Fibroblast of pulmonary artery (primary cell): ENCODE data around the gene MAP4K4.

Source experiments
- DNase-seq: peaks from one replicate; pipeline ENCODE4 v3.0.0-alpha.2; 2010; ENCODE audit warnings: low read depth
- H3K4me3 ChIP-seq: replicated peaks from 2 replicates; pipeline ENCODE4 v1.5.1; 2011; ENCODE audit warnings: low read depth, mild to moderate bottlenecking, control low read depth, low read length, moderate library complexity
- CTCF ChIP-seq: IDR thresholded peaks from 2 replicates; pipeline ENCODE4 v1.5.1; 2011; ENCODE audit warnings: mild to moderate bottlenecking, control low read depth, low read length, inconsistent platforms; ENCODE audit errors: missing control alignments

Gene MAP4K4

GRCh38 chr2:101795033-101795432, 97.5 kb downstream of the MAP4K4 start:
- DNase-seq = no peak
- no peak overlapping the region for H3K4me3 ChIP-seq
- TF ChIP-seq CTCF = no peak

DNA sequence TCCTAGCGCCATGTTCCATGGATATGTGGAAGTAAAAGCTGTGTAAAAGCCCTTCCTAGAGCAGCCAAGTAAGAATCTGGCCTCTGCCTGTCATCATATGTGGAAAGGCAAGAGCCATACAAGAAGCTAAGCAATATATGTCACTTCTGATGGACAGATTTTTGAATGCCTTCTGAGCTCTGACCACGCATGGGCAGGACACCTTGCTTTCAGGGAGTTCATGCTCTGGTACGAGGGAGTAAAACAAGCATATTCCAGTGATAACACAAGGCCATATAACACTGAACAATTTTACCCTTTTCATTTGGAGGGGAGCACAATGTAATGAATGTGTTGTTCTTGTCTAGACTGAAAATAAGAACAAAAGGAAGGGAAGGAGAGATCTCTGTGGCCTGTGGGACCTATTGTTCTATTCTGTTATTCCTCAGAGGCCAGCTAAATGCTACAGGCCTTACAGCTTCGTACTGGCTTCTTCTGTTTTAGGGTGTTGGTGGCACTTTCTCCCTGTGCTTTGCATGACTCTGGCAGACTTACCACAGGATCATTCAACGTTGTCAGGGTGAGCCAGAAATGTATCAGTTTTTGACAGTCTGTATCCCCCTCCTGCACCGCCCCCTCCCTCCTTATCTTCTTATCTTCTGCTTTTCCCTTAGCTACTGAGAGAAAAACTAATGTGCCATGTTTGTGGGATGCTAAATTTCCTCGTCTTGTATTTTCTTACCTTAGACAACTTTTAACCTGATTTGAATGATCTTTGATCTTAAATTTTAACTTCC, 99.5 kb downstream of the MAP4K4 start:
- no peak overlapping the region for H3K4me3 ChIP-seq
- no peak for DNase-seq
- TF ChIP-seq CTCF = no peak

GRCh38 chr2:101801496-101801895, 104.0 kb downstream of the MAP4K4 start:
- DNase-seq = no peak
- TF ChIP-seq CTCF = no peak
- H3K4me3 ChIP-seq = no peak overlapping the region

- TF ChIP-seq CTCF = no peak
- no peak for DNase-seq
- no peak overlapping the region for H3K4me3 ChIP-seq
Measured at GRCh38 chr2:101802329-101802728, 104.8 kb downstream of the MAP4K4 start.

GRCh38 chr2:101803128-101803527, 105.6 kb downstream of the MAP4K4 start:
- H3K4me3 ChIP-seq = no peak overlapping the region
- TF ChIP-seq CTCF = no peak
- peak; percentile 60 for DNase-seq

DNA sequence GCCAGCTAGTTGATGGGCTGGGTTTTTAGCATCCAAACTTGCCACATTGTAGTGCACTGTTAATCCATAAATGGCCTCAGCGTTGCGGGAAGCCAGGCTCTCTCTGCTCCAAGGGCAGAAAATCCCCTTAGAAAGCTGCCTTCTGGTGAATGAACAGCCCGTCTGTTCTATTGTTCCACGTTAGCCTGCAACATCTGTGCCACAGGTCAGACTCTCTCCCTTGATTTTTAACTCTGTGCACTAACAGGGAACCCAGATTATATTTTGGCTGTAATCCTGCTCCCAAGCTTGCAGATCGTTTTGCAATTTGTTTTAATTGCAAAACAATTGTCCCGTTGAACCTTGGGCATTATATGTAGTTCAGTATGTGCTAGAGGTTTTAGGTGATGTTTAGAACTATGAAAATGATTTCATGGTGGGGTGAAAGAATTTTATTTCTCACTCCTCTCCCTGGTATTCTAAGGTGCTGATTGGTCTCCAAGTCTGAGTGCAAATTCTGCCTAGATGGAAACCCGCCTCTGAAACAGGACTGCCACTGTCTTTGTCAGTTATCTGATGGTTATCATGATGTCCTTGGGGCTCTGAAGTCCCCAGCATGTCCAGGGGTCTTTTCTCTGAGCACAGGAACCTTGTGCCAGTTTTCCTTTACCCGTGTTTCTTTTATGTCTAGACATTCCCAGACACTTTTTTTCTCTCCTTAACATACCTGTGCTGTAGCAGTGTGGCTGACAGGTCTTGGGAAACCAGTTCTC, 106.6 kb downstream of the MAP4K4 start:
- peak; percentile 83 for DNase-seq
- H3K4me3 ChIP-seq = no peak overlapping the region
- no peak for TF ChIP-seq CTCF
